SH-SY5Y (cell line): Measurements from ENCODE around the gene PDF.

ENCODE experiments used
- GATA2 ChIP-seq: IDR thresholded peaks from 2 replicates; pipeline ENCODE4 v1.6.1; 2011; ENCODE audit warnings: mild to moderate bottlenecking, low read depth, low read length
- GATA3 ChIP-seq: IDR thresholded peaks from 2 replicates; pipeline ENCODE4 v1.6.1; 2011; ENCODE audit warnings: low read depth, mild to moderate bottlenecking, low read length, moderate library complexity

GRCh38 chr16:69302301-69302700 is 28.1 kb downstream of the PDF start:
- TF ChIP-seq GATA3: no peak
- no peak for TF ChIP-seq GATA2
